HG03457 (cell line): ENCODE data around the gene LPXN.

ENCODE experiments used
- ATAC-seq: cut with Tn5 transposase; IDR thresholded peaks from one replicate; pipeline ENCODE4 v1.9.1; 2021; ENCODE audit warnings: moderate number of reproducible peaks; ENCODE audit not compliant: unreplicated experiment

LPXN gene

GRCh38 chr11:58575377-58576020 is at the start of gene LPXN:
Gene LPXN, minus strand, starts transcription at chr11:58575856. Its CDS starts 84 bp downstream, at chr11:58575772.
- ATAC-seq = no peak

GRCh38 chr11:58625086-58625485 is 49.4 kb upstream of the LPXN start:
- ATAC-seq = no peak

- ATAC-seq = no peak
Observed at GRCh38 chr11:58622344-58622743, 46.7 kb upstream of the LPXN start, which contains the start of gene CNTF. Gene CNTF, plus strand, starts transcription at chr11:58622665. Its CDS starts 88 bp downstream, at chr11:58622753.

GRCh38 chr11:58621586-58622262 is 46.1 kb upstream of the LPXN start:
- ATAC-seq = no peak

- no peak for ATAC-seq
Observed at GRCh38 chr11:58617976-58618557, 42.4 kb upstream of the LPXN start.

- ATAC-seq = no peak
Observed at GRCh38 chr11:58616594-58616993, 40.9 kb upstream of the LPXN start.

- ATAC-seq = no peak
Observed at GRCh38 chr11:58615559-58615958, 39.9 kb upstream of the LPXN start.

- no peak for ATAC-seq
Observed at GRCh38 chr11:58613228-58613627, 37.6 kb upstream of the LPXN start.

GRCh38 chr11:58609723-58610122 is 34.1 kb upstream of the LPXN start:
- no peak for ATAC-seq

GRCh38 chr11:58608331-58608730 is 32.7 kb upstream of the LPXN start:
- no peak for ATAC-seq

GRCh38 chr11:58606930-58607714 is 31.5 kb upstream of the LPXN start:
- no peak for ATAC-seq

GRCh38 chr11:58600510-58600909 is 24.9 kb upstream of the LPXN start:
- no peak for ATAC-seq

GRCh38 chr11:58597486-58598144 is 22.0 kb upstream of the LPXN start:
- no peak for ATAC-seq

- ATAC-seq = no peak
Observed at GRCh38 chr11:58596621-58597020, 21.0 kb upstream of the LPXN start.

GRCh38 chr11:58594826-58595225 is 19.2 kb upstream of the LPXN start:
- no peak for ATAC-seq

- no peak for ATAC-seq
Observed at GRCh38 chr11:58592760-58593472, 17.3 kb upstream of the LPXN start.

- no peak for ATAC-seq
Observed at GRCh38 chr11:58591659-58592058, 16.0 kb upstream of the LPXN start.

- ATAC-seq = no peak
Observed at GRCh38 chr11:58586998-58587397, 11.3 kb upstream of the LPXN start.

GRCh38 chr11:58582437-58582836 is 6.8 kb upstream of the LPXN start:
- no peak for ATAC-seq

- no peak for ATAC-seq
Observed at GRCh38 chr11:58580311-58580710, 4.7 kb upstream of the LPXN start.
